OCI-LY7 (cell line): ENCODE measurements around the gene PAPSS1. TPM values are rescaled to one million over a fixed set of nuclear protein-coding genes. Genes with fewer than 3 reads are reported as not detected.

ENCODE experiments used
- BruUV-seq: library from RNA; stranded (reverse); fragments of 400-500 nt; replicated peaks from 2 replicates; lab custom pipeline; 2021; lab: Mats Ljungman, UMichigan
- CTCF ChIA-PET: fragments of 300-600 bp; sonication (Branson Sonifier 250); formaldehyde crosslinking; loops from one replicate; lab custom pipeline; 2022; ENCODE audit warnings: antibody characterized with exemption; ENCODE audit not compliant: unreplicated experiment; lab: Charles Lee
- POLR2A ChIA-PET: fragments of 300-600 bp; sonication (Branson Sonifier 250); formaldehyde crosslinking; loops from one replicate; lab custom pipeline; 2022; ENCODE audit warnings: antibody characterized with exemption; lab: Charles Lee
- DNase-seq: peaks from one replicate; pipeline ENCODE4 v3.0.0-alpha.2; 2015; ENCODE audit warnings: low spot score
- H2AFZ ChIP-seq: fragments of 200-600 bp; sonication (generic), shearing (Covaris generic); 2 replicates; pipeline ENCODE4 v1.6.1; 2014; ENCODE audit warnings: mild to moderate bottlenecking, antibody characterized with exemption, low read length, moderate library complexity
- H3K27ac ChIP-seq: fragments of 200-600 bp; sonication (generic); 2 replicates; pipeline ENCODE4 v1.5.1; 2014; ENCODE audit warnings: mixed run types, low read depth, mild to moderate bottlenecking, moderate library complexity, low read length, inconsistent platforms; ENCODE audit not compliant: poor library complexity, severe bottlenecking
- H3K36me3 ChIP-seq: fragments of 200-600 bp; sonication (generic); 2 replicates; pipeline ENCODE4 v1.6.1; 2014; ENCODE audit warnings: mild to moderate bottlenecking, antibody characterized with exemption, low read length, moderate library complexity, mixed read lengths; ENCODE audit not compliant: insufficient read depth
- H3K4me1 ChIP-seq: fragments of 200-600 bp; sonication (generic); 2 replicates; pipeline ENCODE4 v1.5.1; 2014; ENCODE audit warnings: mild to moderate bottlenecking, low read length; ENCODE audit not compliant: insufficient read depth, poor library complexity, severe bottlenecking
- H3K4me2 ChIP-seq: fragments of 200-600 bp; sonication (generic); 2 replicates; pipeline ENCODE4 v1.6.1; 2014; ENCODE audit warnings: mild to moderate bottlenecking, low read length
- H3K4me3 ChIP-seq: fragments of 200-600 bp; sonication (generic); 2 replicates; pipeline ENCODE4 v1.5.1; 2014; ENCODE audit warnings: mild to moderate bottlenecking, low read depth, low read length; ENCODE audit not compliant: poor library complexity, severe bottlenecking
- H3K79me2 ChIP-seq: fragments of 200-600 bp; sonication (generic); 2 replicates; pipeline ENCODE4 v1.6.1; 2016; ENCODE audit warnings: low read depth, mild to moderate bottlenecking, low read length, moderate library complexity, mixed read lengths; ENCODE audit not compliant: insufficient read depth
- H3K9me2 ChIP-seq: fragments of 200-600 bp; sonication (generic); 2 replicates; pipeline ENCODE4 v1.6.1; 2016; ENCODE audit warnings: mild to moderate bottlenecking, low read length, mixed read lengths; ENCODE audit not compliant: insufficient read depth
- H3K9me3 ChIP-seq: fragments of 200-600 bp; sonication (generic); 2 replicates; pipeline ENCODE4 v1.6.1; 2014; ENCODE audit warnings: mild to moderate bottlenecking, mixed run types, low read length, mixed read lengths
- H4K20me1 ChIP-seq: fragments of 200-600 bp; sonication (generic); 2 replicates; pipeline ENCODE4 v1.6.1; 2014; ENCODE audit warnings: mild to moderate bottlenecking, antibody characterized with exemption, low read length, moderate library complexity, mixed read lengths; ENCODE audit not compliant: insufficient read depth
- CTCF ChIP-seq: fragments of 200-600 bp; sonication (generic); conservative IDR thresholded peaks from 2 replicates; pipeline ENCODE4 v1.5.1; 2014; ENCODE audit warnings: mild to moderate bottlenecking, antibody characterized with exemption, low read length, moderate library complexity, mixed read lengths
- EZH2phosphoT487 ChIP-seq: fragments of 200-600 bp; sonication (generic); IDR thresholded peaks from 2 replicates; pipeline ENCODE4 v1.6.1; 2018; ENCODE audit warnings: low read depth, borderline replicate concordance, mild to moderate bottlenecking, mixed run types, antibody characterized with exemption, low read length, moderate library complexity, mixed read lengths
- intact Hi-C: fragments of 100-400 bp; cut with micrococcal nuclease; formaldehyde crosslinking; loops from one replicate; pipeline ENCODE4 v1.10.0; 2022; ENCODE audit not compliant: unreplicated experiment
- total RNA-seq, 2 experiments: library from RNA; depleted of rRNA in 1 of 2; stranded (reverse); fragments of >200 nt in 1 of 2; shearing (Covaris generic) in 1 of 2; gene quantifications; 2 replicates each; pipeline ENCODE4 v1.2.3, GENCODE V29; 2014 to 2022

The PAPSS1 gene
- total RNA-seq, 2 experiments from 2014 or later = 62.0 to 118 TPM

GRCh38 chr4:107665001-107665400 lies 55.0 kb downstream of the PAPSS1 start:
- DNase-seq = no peak
- CTCF ChIA-PET = no interaction called here
- POLR2A ChIA-PET = no interaction called here
- Histone ChIP-seq H2AFZ (no peak overlapping the region), H3K4me1 (no peaks in the 10 kb centered on the region), H3K79me2 (no peaks in the 10 kb centered on the region), H3K4me3 (no peak overlapping the region), H3K9me3 (no peaks in the 10 kb centered on the region), H3K9me2 (no peaks in the 10 kb centered on the region), H4K20me1 (no peaks in the 10 kb centered on the region; the same call in 1 of the 2 replicates), H3K4me2 (no peak overlapping the region), H3K27ac (no peak overlapping the region), H3K36me3 (peaks cover 14% of the 10 kb centered on the region)
- BruUV-seq = no TSS peak
- intact Hi-C loops = no loop called here
- TF ChIP-seq EZH2phosphoT487 (no peak), CTCF (no peak)

GRCh38 chr4:107658400-107659336 lies 61.4 kb downstream of the PAPSS1 start:
- BruUV-seq = no TSS peak
- no peaks in the 10 kb centered on the region for H3K79me2 ChIP-seq
- no peak overlapping the region for H2AFZ ChIP-seq
- no peak overlapping the region for H3K4me2 ChIP-seq
- intact Hi-C loops = no loop called here
- peaks cover 56% of the 10 kb centered on the region for H3K36me3 ChIP-seq
- no peaks in the 10 kb centered on the region for H3K9me2 ChIP-seq
- no peaks in the 10 kb centered on the region for H4K20me1 ChIP-seq
- DNase-seq = no peak
- ChIA-PET POLR2A (no interaction called here), CTCF (no interaction called here)
- no peaks in the 10 kb centered on the region for H3K4me1 ChIP-seq
- no peaks in the 10 kb centered on the region for H3K9me3 ChIP-seq
- TF ChIP-seq CTCF (no peak), EZH2phosphoT487 (no peak)
- no peak overlapping the region for H3K4me3 ChIP-seq
- H3K27ac ChIP-seq = no peak overlapping the region

- no TSS peak for BruUV-seq
- Histone ChIP-seq H3K4me1 (no peaks in the 10 kb centered on the region), H3K27ac (no peak overlapping the region), H3K79me2 (no peaks in the 10 kb centered on the region), H4K20me1 (no peaks in the 10 kb centered on the region), H3K4me3 (no peak overlapping the region), H2AFZ (no peak overlapping the region), H3K36me3 (peaks cover 89% of the 10 kb centered on the region), H3K9me3 (peaks cover 14% of the 10 kb centered on the region; the same call in 1 of the 2 replicates), H3K4me2 (no peak overlapping the region), H3K9me2 (no peaks in the 10 kb centered on the region)
- ChIA-PET POLR2A (no interaction called here), CTCF (no interaction called here)
- TF ChIP-seq EZH2phosphoT487 (no peak), CTCF (no peak)
- intact Hi-C loops = no loop called here
- DNase-seq = no peak
Measured at GRCh38 chr4:107655289-107655688, 64.7 kb downstream of the PAPSS1 start.
